ENCODE results near the gene SH3RF2.

DNA sequence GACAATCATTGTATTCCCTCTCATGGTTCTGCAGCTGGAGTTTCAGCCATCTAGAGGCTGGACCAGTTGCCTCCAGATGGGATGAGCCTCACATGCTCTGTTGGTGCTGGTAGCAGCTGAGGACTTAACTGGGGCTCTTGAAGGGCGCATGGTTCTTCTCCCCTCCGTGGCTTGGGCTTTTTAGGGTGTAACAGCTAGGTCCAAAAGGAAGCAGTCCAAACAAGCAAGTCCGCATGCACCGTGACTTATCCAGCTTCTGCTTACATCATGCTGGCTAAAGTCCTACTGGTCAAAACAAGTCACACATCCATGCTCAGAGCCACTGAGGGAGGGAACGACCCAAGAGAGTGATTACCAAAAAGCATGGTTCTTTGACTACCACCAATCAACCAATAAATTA lies 31.6 kb upstream of the SH3RF2 start:
- TF ChIP-seq CTCF (IDR thresholded peaks at IDR 0.05) (no peak), EZH2 (IDR thresholded peaks at IDR 0.05) (no peak)

All from neural progenitor cell (in vitro differentiated cells).